K562 (cell line): Measurements from ENCODE around the gene LRRC70. TPM values are rescaled to one million over a fixed set of nuclear protein-coding genes. Genes with fewer than 3 reads are reported as not detected.

Experiments
- CREB5 ChIP-seq: fragments of 250-450 bp; sonication (Bioruptor Pico); IDR thresholded peaks from 2 replicates; pipeline ENCODE4 v1.5.0; 2020; ENCODE audit warnings: mild to moderate bottlenecking
- CREM ChIP-seq: IDR thresholded peaks from 2 replicates; pipeline ENCODE4 v1.6.1; 2014; ENCODE audit warnings: antibody characterized with exemption, low read depth
- FOXK1 ChIP-seq: sonication (generic); formaldehyde crosslinking; IDR thresholded peaks from 2 replicates; pipeline ENCODE4 v1.8.0; 2022; ENCODE audit warnings: missing genetic modification reagents, mild to moderate bottlenecking, borderline replicate concordance
- HDAC6 ChIP-seq: IDR thresholded peaks from 2 replicates; pipeline ENCODE4 v1.6.1; 2012; ENCODE audit warnings: low read depth, mild to moderate bottlenecking, control low read depth, inconsistent platforms, low read length, moderate library complexity
- HMG20B ChIP-seq: fragments of 250-450 bp; sonication (Bioruptor Pico); IDR thresholded peaks from 2 replicates; pipeline ENCODE4 v1.5.0; 2021; ENCODE audit warnings: mild to moderate bottlenecking
- HMGN3 ChIP-seq: IDR thresholded peaks from 2 replicates; pipeline ENCODE4 v1.6.1; 2011; ENCODE audit warnings: borderline replicate concordance, low read depth, mild to moderate bottlenecking, mixed read lengths, low read length; ENCODE audit not compliant: insufficient read length; ENCODE audit errors: extremely low read depth
- JUN ChIP-seq, 2 experiments: sonication (generic) in 1 of 2; formaldehyde crosslinking in 1 of 2; IDR thresholded peaks; 2 replicates each; pipeline versions ENCODE4 v1.6.1 to v1.8.0; 2012 to 2022; ENCODE audit warnings: borderline replicate concordance in 2 of 2, mild to moderate bottlenecking in 2 of 2, improper control_type of control experiment in 1 of 2, low read depth in 1 of 2, low read length in 1 of 2, missing genetic modification reagents in 1 of 2
- NCOA1 ChIP-seq: fragments of 450-650 bp; IDR thresholded peaks from 2 replicates; pipeline ENCODE4 v1.6.1; 2016; ENCODE audit warnings: low read depth
- NKRF ChIP-seq: fragments of 450-650 bp; IDR thresholded peaks from 2 replicates; pipeline ENCODE4 v1.6.1; 2016; ENCODE audit warnings: borderline replicate concordance
- POLR2H ChIP-seq: IDR thresholded peaks from 2 replicates; pipeline ENCODE4 v1.6.1; 2016; ENCODE audit warnings: missing genetic modification characterization, low read depth, mild to moderate bottlenecking, control low read depth, missing compliant biosample characterization, moderate library complexity
- PPARD ChIP-seq: fragments of 250-450 bp; sonication (Bioruptor Pico); IDR thresholded peaks from 2 replicates; pipeline ENCODE4 v1.8.0; 2022; ENCODE audit warnings: inconsistent platforms, mild to moderate bottlenecking, moderate library complexity
- SFPQ ChIP-seq: fragments of 200-400 bp; formaldehyde crosslinking; IDR thresholded peaks from 2 replicates; pipeline ENCODE4 v1.6.1; 2017; ENCODE audit warnings: mild to moderate bottlenecking, low read depth, low read length, moderate library complexity
- SPI1 ChIP-seq: IDR thresholded peaks from 2 replicates; pipeline ENCODE4 v1.6.1; 2011; ENCODE audit warnings: low read depth, low read length, control low read depth, borderline replicate concordance
- SREBF1 ChIP-seq: fragments of 150-350 bp; IDR thresholded peaks from 2 replicates; pipeline ENCODE4 v1.6.1; 2014; ENCODE audit warnings: antibody characterized with exemption, low read depth, low read length, borderline replicate concordance
- SRSF9 ChIP-seq: fragments of 200-400 bp; formaldehyde crosslinking; IDR thresholded peaks from 2 replicates; pipeline ENCODE4 v1.6.1; 2017; ENCODE audit warnings: low read depth, low read length, borderline replicate concordance
- UBTF ChIP-seq, 2 experiments: IDR thresholded peaks; 2 replicates each; pipeline ENCODE4 v1.6.1; 2012; ENCODE audit warnings: improper control_type of control experiment in 2 of 2, low read depth in 2 of 2, low read length in 2 of 2, borderline replicate concordance in 1 of 2
- ZNF316 ChIP-seq: fragments of 450-650 bp; IDR thresholded peaks from 2 replicates; pipeline ENCODE4 v1.6.1; 2016
- ZNF354B ChIP-seq: fragments of 250-450 bp; sonication (Bioruptor Pico); IDR thresholded peaks from 2 replicates; pipeline ENCODE4 v1.4.0; 2020
- ZNF696 ChIP-seq: fragments of 250-450 bp; sonication (Bioruptor Pico); conservative IDR thresholded peaks from 2 replicates; pipeline ENCODE4 v1.4.0; 2020; ENCODE audit warnings: mild to moderate bottlenecking, moderate library complexity
- polyA plus RNA-seq, 8 experiments: library from polyadenylated mRNA; depleted of rRNA in 4 of 8; stranded (reverse) in 5 of 8; unstranded in 3 of 8; fragments of >200 nt; fragmentation: Nextera tagmentation in 2 of 8; fragmentation: Illumina TruSeq in 1 of 8; extraction: Ambion mirVana in 2 of 8; extraction: Trizol in 1 of 8; gene quantifications; 2 replicates each; pipeline versions ENCODE4 v1.2.1 to v1.2.3, GENCODE V29; 2011 to 2014; ENCODE audit warnings: inconsistent platforms in 1 of 8, missing spikeins in 1 of 8
- total RNA-seq, 7 experiments: library from RNA; depleted of rRNA in 6 of 7; stranded (reverse); fragments of >200 nt in 6 of 7; fragmentation: Illumina TruSeq in 2 of 7; extraction: Trizol in 2 of 7; gene quantifications; 2 replicates each; pipeline versions ENCODE4 v1.2.1 to v1.2.3, GENCODE V29; 2011 to 2021; ENCODE audit warnings: low replicate concordance in 1 of 7

Gene LRRC70
- total and polyA plus RNA-seq, 9 of the 15 experiments (the other 6 are each of a cell fraction or from before 2014, with no cell fraction given): 0.21 to 2.1 (median 0.73) TPM

GRCh38 chr5:62538017-62538942, 40.3 kb upstream of the LRRC70 start (continued):
- 0 out of 2 replicates have a peak, but pooled peaks have one; percentile 20 for TF ChIP-seq SPI1
- TF ChIP-seq POLR2H (tag): no peak
- TF ChIP-seq ZNF354B: no peak
- TF ChIP-seq FOXK1 (CRISPR knock-in tag): no peak
- no peak for TF ChIP-seq SREBF1
- TF ChIP-seq CREM: peak; percentile 97
- no peak for TF ChIP-seq HMG20B (CRISPR knock-in tag)
- no peak for TF ChIP-seq SRSF9
- peak; percentile 92 for TF ChIP-seq NCOA1
- TF ChIP-seq ZNF316: peak; percentile 84
- TF ChIP-seq JUN (IDR thresholded peaks at IDR 0.05; ENCODE audit: borderline replicate concordance, low read depth, low read length): peak; percentile 63; the same call in 1 of the 2 replicates
- no peak for TF ChIP-seq JUN (CRISPR knock-in tag; IDR thresholded peaks at IDR 0.05; ENCODE audit: borderline replicate concordance)
- no peak for TF ChIP-seq PPARD
- TF ChIP-seq UBTF (IDR thresholded peaks at IDR 0.05; ENCODE audit: borderline replicate concordance in 1 of 2, low read depth in 2 of 2, low read length in 2 of 2): no peak
- TF ChIP-seq ZNF696 (CRISPR knock-in tag): no peak
- no peak for TF ChIP-seq NKRF
- TF ChIP-seq HDAC6: no peak
- no peak for TF ChIP-seq CREB5
- TF ChIP-seq HMGN3: no peak
- no peak for TF ChIP-seq SFPQ
